Smooth muscle cell (in vitro differentiated cells): ENCODE results near the gene SLC8A1. TPM values are rescaled to one million over a fixed set of nuclear protein-coding genes. Genes with fewer than 3 reads are reported as not detected.

Experiments
- DNase-seq: peaks from one replicate; lab custom pipeline; 2025; ENCODE audit not compliant: unreplicated experiment; lab: John Stamatoyannopoulos, UW
- H2AFZ ChIP-seq: fragments of 200-600 bp; sonication (generic); 2 replicates; pipeline ENCODE4 v1.6.0; 2016; ENCODE audit warnings: antibody characterized with exemption, low read depth, mild to moderate bottlenecking
- H3F3A ChIP-seq: fragments of 200-600 bp; sonication (generic); 2 replicates; pipeline ENCODE4 v1.6.0; 2017; ENCODE audit warnings: antibody characterized with exemption, low read depth
- H3K27ac ChIP-seq: fragments of 200-600 bp; sonication (generic); 2 replicates; pipeline ENCODE4 v1.5.1; 2016; ENCODE audit warnings: low read depth, mild to moderate bottlenecking
- H3K27me3 ChIP-seq: fragments of 200-600 bp; sonication (generic); 2 replicates; pipeline ENCODE4 v1.6.1; 2016; ENCODE audit warnings: low read depth, mild to moderate bottlenecking
- H3K36me3 ChIP-seq: fragments of 200-600 bp; sonication (generic); 2 replicates; pipeline ENCODE4 v1.5.1; 2016; ENCODE audit warnings: low read depth
- H3K4me1 ChIP-seq: fragments of 200-600 bp; sonication (generic); 2 replicates; pipeline ENCODE4 v1.5.1; 2016; ENCODE audit warnings: low read depth
- H3K4me2 ChIP-seq: fragments of 200-600 bp; sonication (generic); 2 replicates; pipeline ENCODE4 v1.6.0; 2016; ENCODE audit warnings: mild to moderate bottlenecking
- H3K4me3 ChIP-seq: fragments of 200-600 bp; sonication (generic); 2 replicates; pipeline ENCODE4 v1.5.1; 2016; ENCODE audit warnings: mild to moderate bottlenecking
- H3K79me2 ChIP-seq: fragments of 200-600 bp; sonication (generic); 2 replicates; pipeline ENCODE4 v1.6.0; 2016; ENCODE audit warnings: low read depth, mild to moderate bottlenecking
- H3K9ac ChIP-seq: fragments of 200-600 bp; sonication (generic); 2 replicates; pipeline ENCODE4 v1.6.0; 2016; ENCODE audit warnings: low read depth
- H3K9me3 ChIP-seq: fragments of 200-600 bp; sonication (generic); replicated peaks from 2 replicates; pipeline ENCODE4 v1.5.1; 2016; ENCODE audit warnings: low read depth
- H4K20me1 ChIP-seq: fragments of 200-600 bp; sonication (generic); 2 replicates; pipeline ENCODE4 v1.6.0; 2016; ENCODE audit warnings: low read depth
- CTCF ChIP-seq: fragments of 200-600 bp; sonication (generic); IDR thresholded peaks from 2 replicates; pipeline ENCODE4 v1.5.1; 2017; ENCODE audit warnings: borderline replicate concordance, mild to moderate bottlenecking, antibody characterized with exemption; ENCODE audit not compliant: insufficient read depth, poor library complexity, severe bottlenecking
- WGBS: methylation state at CpG from one replicate; pipeline ENCODE4 v1.1.7; 2016; ENCODE audit warnings: low lambda C conversion rate; 5-methylcytosine and 5-hydroxymethylcytosine counted together
- polyA plus RNA-seq: library from polyadenylated mRNA; unstranded; fragments of >200 nt; fragmentation: Nextera tagmentation; extraction: Ambion mirVana; gene quantifications from 2 replicates; pipeline ENCODE4 v1.2.1, GENCODE V29; 2016
- total RNA-seq: library from RNA; depleted of rRNA; stranded (reverse); fragments of >200 nt; gene quantifications from 2 replicates; pipeline ENCODE4 v1.2.3, GENCODE V29; 2014

The SLC8A1 gene
- total and polyA plus RNA-seq, 2 experiments from 2014 or later: 1.1 to 5.3 TPM

- H3K4me3 ChIP-seq: no peak overlapping the region
- H3K4me1 ChIP-seq: no peaks in the 10 kb centered on the region
- no peak for DNase-seq
- H3F3A ChIP-seq: no peaks in the 10 kb centered on the region
- WGBS: 91% methylated on average over 3 of the region's 3 CpGs
- no peak for TF ChIP-seq CTCF
- H4K20me1 ChIP-seq: no peaks in the 10 kb centered on the region
- H3K27ac ChIP-seq: no peak overlapping the region
- H3K36me3 ChIP-seq: no peaks in the 10 kb centered on the region
- no peak overlapping the region for H3K9ac ChIP-seq
- no peak overlapping the region for H3K4me2 ChIP-seq
- H2AFZ ChIP-seq: no peak overlapping the region
- H3K27me3 ChIP-seq: no peaks in the 10 kb centered on the region
- H3K9me3 ChIP-seq: no peaks in the 10 kb centered on the region
- H3K79me2 ChIP-seq: no peaks in the 10 kb centered on the region
Measured at GRCh38 chr2:40178971-40179370, 272.9 kb downstream of the SLC8A1 start.

- Histone ChIP-seq H3K4me3 (no peak overlapping the region), H3K27ac (no peak overlapping the region), H3K36me3 (no peaks in the 10 kb centered on the region), H3K4me2 (no peak overlapping the region), H3K4me1 (no peaks in the 10 kb centered on the region), H2AFZ (no peak overlapping the region), H3F3A (no peaks in the 10 kb centered on the region), H3K9me3 (no peaks in the 10 kb centered on the region), H4K20me1 (no peaks in the 10 kb centered on the region), H3K9ac (no peak overlapping the region), H3K27me3 (no peaks in the 10 kb centered on the region), H3K79me2 (no peaks in the 10 kb centered on the region)
- DNase-seq: no peak
- TF ChIP-seq CTCF: no peak
- 95% methylated on average over 6 of the region's 6 CpGs for WGBS
Measured at GRCh38 chr2:40178171-40178778, 273.6 kb downstream of the SLC8A1 start.

- no peak overlapping the region for H2AFZ ChIP-seq
- H4K20me1 ChIP-seq: no peaks in the 10 kb centered on the region
- 76% methylated on average over 6 of the region's 6 CpGs for WGBS
- H3F3A ChIP-seq: no peaks in the 10 kb centered on the region
- H3K79me2 ChIP-seq: no peaks in the 10 kb centered on the region
- no peak overlapping the region for H3K9ac ChIP-seq
- no peak overlapping the region for H3K4me3 ChIP-seq
- no peak overlapping the region for H3K4me2 ChIP-seq
- no peaks in the 10 kb centered on the region for H3K9me3 ChIP-seq
- H3K4me1 ChIP-seq: no peaks in the 10 kb centered on the region
- no peak for DNase-seq
- no peak for TF ChIP-seq CTCF
- H3K36me3 ChIP-seq: no peaks in the 10 kb centered on the region
- H3K27ac ChIP-seq: no peak overlapping the region
- no peaks in the 10 kb centered on the region for H3K27me3 ChIP-seq
Measured at GRCh38 chr2:40177366-40177765, 274.5 kb downstream of the SLC8A1 start.

GRCh38 chr2:40173276-40173675, 278.6 kb downstream of the SLC8A1 start:
- DNase-seq: no peak
- WGBS: 28% methylated on average over 2 of the region's 2 CpGs
- Histone ChIP-seq H4K20me1 (no peaks in the 10 kb centered on the region), H2AFZ (no peak overlapping the region), H3K4me2 (no peak overlapping the region), H3K27ac (no peak overlapping the region), H3K9me3 (no peaks in the 10 kb centered on the region), H3K79me2 (no peaks in the 10 kb centered on the region), H3F3A (no peaks in the 10 kb centered on the region), H3K4me3 (no peak overlapping the region), H3K9ac (no peak overlapping the region), H3K36me3 (no peaks in the 10 kb centered on the region), H3K27me3 (no peaks in the 10 kb centered on the region), H3K4me1 (no peaks in the 10 kb centered on the region)
- TF ChIP-seq CTCF: no peak
